Endothelial cell of umbilical vein (primary cell): ENCODE measurements around the gene ESYT2. TPM values are rescaled to one million over a fixed set of nuclear protein-coding genes. Genes with fewer than 3 reads are reported as not detected.

Experiments used
- BruUV-seq: library from RNA; stranded (reverse); fragments of 400-500 nt; replicated peaks from 2 replicates; lab custom pipeline; 2021; lab: Mats Ljungman, UMichigan
- CTCF ChIA-PET: fragments of 300-600, 350-600 bp; sonication (Branson Sonifier 250); formaldehyde crosslinking; loops from one replicate; lab custom pipeline; 2021; ENCODE audit warnings: antibody characterized with exemption, inconsistent platforms; lab: Charles Lee
- POLR2A ChIA-PET: fragments of 300-600, 350-600 bp; sonication (Branson Sonifier 250); formaldehyde crosslinking; loops from one replicate; lab custom pipeline; 2021; ENCODE audit warnings: antibody characterized with exemption, inconsistent platforms; lab: Charles Lee
- DNase-seq: peaks from one replicate; pipeline ENCODE4 v3.0.0-alpha.2; 2011; ENCODE audit warnings: low read depth, low spot score
- FAIRE-seq: peaks from 2 replicates; lab custom pipeline; 2011; peaks lifted over from hg19 to GRCh38; lab: Jason Lieb, UNC
- H2AFZ ChIP-seq: 2 replicates; pipeline ENCODE4 v1.6.0; 2012; ENCODE audit warnings: low read depth, low read length, control low read depth, inconsistent platforms
- H3K27ac ChIP-seq: 2 replicates; pipeline ENCODE4 v1.5.1; 2011; ENCODE audit warnings: low read depth, mild to moderate bottlenecking, control low read depth, low read length, moderate library complexity; ENCODE audit not compliant: insufficient read depth
- H3K27me3 ChIP-seq, 2 experiments: 2 replicates each; pipeline versions ENCODE4 v1.6.0 to v1.6.1; 2011; ENCODE audit warnings: low read length in 2 of 2, mixed read lengths in 1 of 2; ENCODE audit not compliant: control insufficient read depth in 2 of 2, insufficient read depth in 2 of 2
- H3K36me3 ChIP-seq, 2 experiments: 2 replicates in 1 of 2; 3 replicates in 1 of 2; pipeline ENCODE4 v1.5.1; 2011; ENCODE audit warnings: low read length in 2 of 2, mild to moderate bottlenecking in 1 of 2, moderate library complexity in 1 of 2; ENCODE audit not compliant: control insufficient read depth in 2 of 2, insufficient read depth in 2 of 2; ENCODE audit errors: extremely low read depth in 1 of 2
- H3K4me1 ChIP-seq: 3 replicates; pipeline ENCODE4 v1.5.1; 2011; ENCODE audit warnings: mild to moderate bottlenecking, low read length; ENCODE audit not compliant: control insufficient read depth, insufficient read depth; ENCODE audit errors: extremely low read depth
- H3K4me2 ChIP-seq: 2 replicates; pipeline ENCODE4 v1.6.1; 2011; ENCODE audit warnings: low read length, control low read depth, mixed read lengths; ENCODE audit not compliant: insufficient read depth
- H3K4me3 ChIP-seq, 3 experiments: fragments of 200-600 bp in 1 of 3; sonication (generic), shearing (Covaris generic) in 1 of 3; replicated peaks in 1 of 3; 2 replicates each; pipeline ENCODE4 v1.5.1; 2011 to 2016; ENCODE audit warnings: control low read depth in 3 of 3, low read length in 3 of 3, mild to moderate bottlenecking in 2 of 3, inconsistent platforms in 1 of 3, low read depth in 1 of 3, moderate library complexity in 1 of 3; ENCODE audit not compliant: insufficient read depth in 1 of 3
- H3K79me2 ChIP-seq: 2 replicates; pipeline ENCODE4 v1.6.0; 2012; ENCODE audit warnings: low read length, inconsistent platforms; ENCODE audit not compliant: control insufficient read depth, insufficient read depth
- H3K9ac ChIP-seq: replicated peaks from 2 replicates; pipeline ENCODE3; 2011; ENCODE audit warnings: low read length, control low read depth; ENCODE audit not compliant: insufficient read depth; ENCODE audit errors: extremely low read depth
- H3K9me1 ChIP-seq: replicated peaks from 3 replicates; pipeline ENCODE4 v1.6.0; 2011; ENCODE audit warnings: mild to moderate bottlenecking, low read length; ENCODE audit not compliant: control insufficient read depth, insufficient read depth; ENCODE audit errors: extremely low read depth
- H3K9me3 ChIP-seq: replicated peaks from 2 replicates; pipeline ENCODE4 v1.5.1; 2012; ENCODE audit warnings: low read length, inconsistent platforms; ENCODE audit not compliant: control insufficient read depth, insufficient read depth
- H4K20me1 ChIP-seq: replicated peaks from 2 replicates; pipeline ENCODE3; 2011; ENCODE audit warnings: mild to moderate bottlenecking, low read length; ENCODE audit not compliant: control insufficient read depth, insufficient read depth; ENCODE audit errors: extremely low read depth
- EZH2 ChIP-seq: IDR thresholded peaks from 2 replicates; pipeline ENCODE4 v1.6.1; 2012; ENCODE audit warnings: borderline replicate concordance, low read depth, mild to moderate bottlenecking, moderate library complexity, low read length, inconsistent platforms; ENCODE audit not compliant: severe bottlenecking
- FOS ChIP-seq: IDR thresholded peaks from 2 replicates; pipeline ENCODE4 v1.6.1; 2011; ENCODE audit warnings: mild to moderate bottlenecking, low read length, moderate library complexity, borderline replicate concordance; ENCODE audit not compliant: insufficient read depth
- GATA2 ChIP-seq: IDR thresholded peaks from 2 replicates; pipeline ENCODE4 v1.7.0; 2011; ENCODE audit warnings: low read depth, mild to moderate bottlenecking, moderate library complexity, mixed read lengths, low read length; ENCODE audit not compliant: insufficient read length, insufficient read depth
- JUN ChIP-seq: IDR thresholded peaks from 2 replicates; pipeline ENCODE4 v1.6.1; 2011; ENCODE audit warnings: borderline replicate concordance, low read depth; ENCODE audit not compliant: insufficient read length, insufficient read depth
- MYC ChIP-seq: IDR thresholded peaks from one replicate; pipeline ENCODE4 v1.6.1; 2011; ENCODE audit warnings: mild to moderate bottlenecking, low read depth, low read length
- POLR2A ChIP-seq: IDR thresholded peaks from 2 replicates; pipeline ENCODE4 v1.6.1; 2012; ENCODE audit warnings: low read depth, mild to moderate bottlenecking, control low read depth, low read length
- POLR2AphosphoS5 ChIP-seq: IDR thresholded peaks from 2 replicates; pipeline ENCODE4 v1.6.1; 2012; ENCODE audit warnings: low read depth, mild to moderate bottlenecking, control low read depth, low read length, moderate library complexity; ENCODE audit not compliant: insufficient read depth
- dilution Hi-C: fragments of 300-500 bp; cut with MboI; formaldehyde crosslinking; loops from one replicate; pipeline ENCODE4 v1.15.0; 2019; ENCODE audit warnings: low sequenced_read_pairs; ENCODE audit not compliant: extremely low pct_ligation_motif_present
- intact Hi-C: fragments of 100-400 bp; cut with micrococcal nuclease; formaldehyde crosslinking; loops from one replicate; pipeline ENCODE4 v1.10.0; 2022
- polyA plus RNA-seq, 4 experiments: library from polyadenylated mRNA; depleted of rRNA in 3 of 4; stranded (reverse) in 3 of 4; unstranded in 1 of 4; fragments of >200 nt; gene quantifications; 2 replicates each; pipeline versions ENCODE4 v1.2.1 to v1.2.3, GENCODE V29; 2011 to 2012; ENCODE audit warnings: missing spikeins in 1 of 4
- total RNA-seq: library from RNA; stranded (reverse); gene quantifications from 2 replicates; pipeline ENCODE4 v1.2.3, GENCODE V29; 2021
- TF ChIP-seq, protein P1 (sequence below), 2 donors: IDR thresholded peaks; 1 replicate in 1 of 2; 2 replicates in 1 of 2; pipeline ENCODE4 v1.5.1; 2011; ENCODE audit warnings: low read length in 2 of 2, mild to moderate bottlenecking in 2 of 2, moderate library complexity in 2 of 2, control low read depth in 1 of 2, inconsistent platforms in 1 of 2, low read depth in 1 of 2; ENCODE audit not compliant: insufficient read depth in 1 of 2; ENCODE audit errors: extremely low read depth in 1 of 2
- TF ChIP-seq, protein P2 (sequence below): IDR thresholded peaks from 2 replicates; pipeline ENCODE4 v1.6.1; 2011; ENCODE audit not compliant: insufficient read depth, insufficient read length

ESYT2 gene
- total and polyA plus RNA-seq, 2 donors (not counting 3 experiments of a cell fraction or from before 2014, with no cell fraction given) = 18.8 to 46.6 TPM

DNA sequence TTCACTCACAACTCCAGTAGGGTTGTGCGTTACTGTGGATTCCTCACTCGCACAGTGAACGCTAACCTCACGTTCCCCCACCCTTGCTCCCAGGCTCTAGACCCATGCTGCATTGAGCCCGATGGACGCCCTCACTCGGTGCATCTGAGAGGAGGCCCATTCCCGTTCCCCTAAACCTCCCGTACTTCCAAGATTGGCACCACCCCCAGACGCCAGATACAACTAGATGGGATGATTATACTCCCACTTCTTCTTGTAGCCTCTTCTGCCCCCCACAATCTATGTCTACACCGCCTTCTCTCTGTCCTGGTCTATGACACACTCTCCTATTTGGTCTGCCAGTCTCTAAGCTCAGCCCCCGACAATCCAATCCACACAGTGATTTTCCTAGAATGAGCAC, 67.4 kb downstream of the ESYT2 start:
- Histone ChIP-seq H3K4me2 (no peak overlapping the region), H3K79me2 (no peaks in the 10 kb centered on the region), H3K9ac (no peak overlapping the region), H3K9me3 (no peaks in the 10 kb centered on the region), H3K4me1 (no peaks in the 10 kb centered on the region), H3K27ac (no peak overlapping the region), H3K9me1 (no peaks in the 10 kb centered on the region), H3K27me3 (no peaks in the 10 kb centered on the region), H3K4me3 (no peak overlapping the region), H2AFZ (no peak overlapping the region), H3K36me3 (peaks cover 5 to 22% of the 10 kb centered on the region in 2 experiments), H4K20me1 (no peaks in the 10 kb centered on the region)
- DNase-seq (no peak), FAIRE-seq (no peak)
- TF ChIP-seq GATA2 (no peak), FOS (no peak), JUN (no peak), POLR2AphosphoS5 (no peak), MYC (no peak), EZH2 (no peak), POLR2A (no peak)
- TF ChIP-seq, protein P1, sequence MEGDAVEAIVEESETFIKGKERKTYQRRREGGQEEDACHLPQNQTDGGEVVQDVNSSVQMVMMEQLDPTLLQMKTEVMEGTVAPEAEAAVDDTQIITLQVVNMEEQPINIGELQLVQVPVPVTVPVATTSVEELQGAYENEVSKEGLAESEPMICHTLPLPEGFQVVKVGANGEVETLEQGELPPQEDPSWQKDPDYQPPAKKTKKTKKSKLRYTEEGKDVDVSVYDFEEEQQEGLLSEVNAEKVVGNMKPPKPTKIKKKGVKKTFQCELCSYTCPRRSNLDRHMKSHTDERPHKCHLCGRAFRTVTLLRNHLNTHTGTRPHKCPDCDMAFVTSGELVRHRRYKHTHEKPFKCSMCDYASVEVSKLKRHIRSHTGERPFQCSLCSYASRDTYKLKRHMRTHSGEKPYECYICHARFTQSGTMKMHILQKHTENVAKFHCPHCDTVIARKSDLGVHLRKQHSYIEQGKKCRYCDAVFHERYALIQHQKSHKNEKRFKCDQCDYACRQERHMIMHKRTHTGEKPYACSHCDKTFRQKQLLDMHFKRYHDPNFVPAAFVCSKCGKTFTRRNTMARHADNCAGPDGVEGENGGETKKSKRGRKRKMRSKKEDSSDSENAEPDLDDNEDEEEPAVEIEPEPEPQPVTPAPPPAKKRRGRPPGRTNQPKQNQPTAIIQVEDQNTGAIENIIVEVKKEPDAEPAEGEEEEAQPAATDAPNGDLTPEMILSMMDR (IDR thresholded peaks at IDR 0.05; ENCODE audit: extremely low read depth in 1 of 2, insufficient read depth in 1 of 2, low read depth in 1 of 2, low read length in 2 of 2) = no peak
- TF ChIP-seq, protein P2, sequence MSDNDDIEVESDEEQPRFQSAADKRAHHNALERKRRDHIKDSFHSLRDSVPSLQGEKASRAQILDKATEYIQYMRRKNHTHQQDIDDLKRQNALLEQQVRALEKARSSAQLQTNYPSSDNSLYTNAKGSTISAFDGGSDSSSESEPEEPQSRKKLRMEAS = no peak
- ChIA-PET CTCF (interaction anchor here (0.9 kb wide), 1 partner anchor 10 kb away, joined by 3 read pairs; no protein-coding TSS in a partner anchor), POLR2A (no interaction called here)
- intact Hi-C loops (no loop called here), dilution Hi-C loops (no loop called here)
- BruUV-seq = no TSS peak
